ENCODE data around the gene C1orf159. TPM values are rescaled to one million over a fixed set of nuclear protein-coding genes. Genes with fewer than 3 reads are reported as not detected.

Gene C1orf159
- total and polyA plus RNA-seq, 2 donors (not counting 1 experiment from before 2014, with no cell fraction given) = 2.6 to 3.3 TPM

- H3K79me2 ChIP-seq (ENCODE audit: control insufficient read depth, insufficient read depth, low read length) = no peaks in the 10 kb centered on the region
- no peak overlapping the region for H3K4me2 ChIP-seq (ENCODE audit: extremely low read depth, insufficient read depth, low read length)
- H3K9ac ChIP-seq (ENCODE audit: insufficient read depth, low read length) = no peak overlapping the region
- no peaks in the 10 kb centered on the region for H3K9me3 ChIP-seq (ENCODE audit: control insufficient read depth, insufficient read depth, low read depth, low read length)
- DNase-seq (ENCODE audit: low read depth in 2 of 2) = no peak
- no peaks in the 10 kb centered on the region for H3K36me3 ChIP-seq (ENCODE audit: control insufficient read depth, insufficient read depth, low read length)
- H3K27me3 ChIP-seq (ENCODE audit: control insufficient read depth, insufficient read depth, low read length) = peaks cover 3% of the 10 kb centered on the region
- no peaks in the 10 kb centered on the region for H4K20me1 ChIP-seq (ENCODE audit: control insufficient read depth, extremely low read depth, insufficient read depth, low read length)
- no peaks in the 10 kb centered on the region for H3K4me1 ChIP-seq (ENCODE audit: control insufficient read depth, extremely low read depth, insufficient read depth, low read length)
- H3K4me3 ChIP-seq (replicated peaks in 1 of 4; ENCODE audit: control extremely low read depth in 1 of 4, insufficient read depth in 1 of 4, low read depth in 3 of 4, low read length in 4 of 4) = no peak overlapping the region
- H3K27ac ChIP-seq (ENCODE audit: insufficient read depth, low read length) = no peak overlapping the region
- no peak overlapping the region for H2AFZ ChIP-seq (ENCODE audit: low read length)
- TF ChIP-seq EZH2 (IDR thresholded peaks at IDR 0.05; ENCODE audit: low read length, missing control alignments) (no peak), CTCF (conservative IDR thresholded peaks at IDR 0.05 in 1 of 2, IDR thresholded peaks at IDR 0.05 in 1 of 2; ENCODE audit: low read depth in 1 of 2, low read length in 2 of 2) (no peak)
Measured at GRCh38 chr1:1130206-1131120, 14.6 kb upstream of the C1orf159 start.

DNA sequence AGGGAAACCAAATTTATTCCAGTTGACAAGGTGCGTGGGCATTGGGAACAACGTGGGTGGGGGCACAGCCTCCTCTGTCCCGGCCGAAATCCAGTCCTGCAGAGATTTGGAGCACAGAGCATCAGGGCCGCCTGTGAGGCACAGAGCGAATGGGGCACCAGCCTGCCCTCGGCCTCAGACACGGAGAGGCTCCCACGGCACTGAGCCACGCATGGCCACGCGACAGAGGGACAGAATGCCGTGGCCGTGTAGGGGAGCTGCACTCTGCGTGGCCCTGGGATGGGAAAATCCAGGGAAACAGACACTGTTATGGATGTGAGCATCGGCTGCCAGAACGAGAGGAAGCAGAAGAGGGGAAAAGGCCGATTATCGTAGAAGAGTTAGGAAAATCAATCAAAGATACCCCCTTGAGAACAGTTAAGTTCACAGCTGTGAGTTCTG, 13.5 kb upstream of the C1orf159 start:
- no peaks in the 10 kb centered on the region for H3K9me3 ChIP-seq (ENCODE audit: control insufficient read depth, insufficient read depth, low read depth, low read length)
- DNase-seq (ENCODE audit: low read depth in 2 of 2) = no peak
- no peaks in the 10 kb centered on the region for H3K36me3 ChIP-seq (ENCODE audit: control insufficient read depth, insufficient read depth, low read length)
- H3K9ac ChIP-seq (ENCODE audit: insufficient read depth, low read length) = no peak overlapping the region
- no peak for TF ChIP-seq CTCF (conservative IDR thresholded peaks at IDR 0.05 in 1 of 2, IDR thresholded peaks at IDR 0.05 in 1 of 2; ENCODE audit: low read depth in 1 of 2, low read length in 2 of 2)
- no peak for TF ChIP-seq EZH2 (IDR thresholded peaks at IDR 0.05; ENCODE audit: low read length, missing control alignments)
- no peak overlapping the region for H3K27ac ChIP-seq (ENCODE audit: insufficient read depth, low read length)
- H3K4me2 ChIP-seq (ENCODE audit: extremely low read depth, insufficient read depth, low read length) = no peak overlapping the region
- no peak overlapping the region for H2AFZ ChIP-seq (ENCODE audit: low read length)
- peaks cover 3% of the 10 kb centered on the region for H3K27me3 ChIP-seq (ENCODE audit: control insufficient read depth, insufficient read depth, low read length)
- H3K79me2 ChIP-seq (ENCODE audit: control insufficient read depth, insufficient read depth, low read length) = no peaks in the 10 kb centered on the region
- H3K4me3 ChIP-seq (replicated peaks in 1 of 4; ENCODE audit: control extremely low read depth in 1 of 4, insufficient read depth in 1 of 4, low read depth in 3 of 4, low read length in 4 of 4) = no peak overlapping the region
- H3K4me1 ChIP-seq (ENCODE audit: control insufficient read depth, extremely low read depth, insufficient read depth, low read length) = no peaks in the 10 kb centered on the region
- H4K20me1 ChIP-seq (ENCODE audit: control insufficient read depth, extremely low read depth, insufficient read depth, low read length) = no peaks in the 10 kb centered on the region

DNA sequence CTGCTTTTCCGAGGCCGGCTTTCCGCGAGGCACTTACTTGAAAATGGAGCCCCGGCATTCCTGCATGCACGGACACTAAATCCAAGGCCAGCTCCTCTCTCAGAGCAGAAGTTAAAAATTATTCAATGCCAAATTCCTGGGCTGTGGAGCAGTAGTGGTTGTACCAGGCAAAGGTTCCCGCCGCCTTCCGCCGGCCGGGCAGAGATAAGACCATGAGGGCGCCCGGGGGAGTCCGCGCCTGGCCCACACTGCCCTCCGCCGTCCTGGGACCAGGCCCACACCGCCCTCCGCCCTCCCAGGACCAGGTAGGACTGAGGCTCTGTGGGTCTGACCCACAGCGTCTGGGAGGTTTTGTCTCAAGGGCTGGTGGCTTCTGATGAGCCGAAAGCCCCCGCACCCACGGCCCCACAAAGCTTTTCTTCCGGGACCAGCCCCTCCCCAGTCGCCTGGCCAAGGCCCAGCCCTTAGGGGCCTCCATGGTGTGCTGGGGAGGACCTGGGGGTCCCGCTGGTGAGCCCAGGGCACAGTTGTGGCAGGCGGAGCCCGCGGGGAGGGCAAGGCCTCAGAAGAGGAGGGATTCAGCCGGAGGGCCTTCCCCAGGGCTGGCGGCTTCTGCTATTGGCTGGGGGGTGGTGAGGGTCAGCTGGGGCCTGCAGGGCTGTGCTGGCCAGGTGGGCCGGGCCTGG, 12.7 kb upstream of the C1orf159 start:
- no peak for DNase-seq (ENCODE audit: low read depth in 2 of 2)
- no peak overlapping the region for H2AFZ ChIP-seq (ENCODE audit: low read length)
- H3K4me2 ChIP-seq (ENCODE audit: extremely low read depth, insufficient read depth, low read length) = no peak overlapping the region
- TF ChIP-seq EZH2 (IDR thresholded peaks at IDR 0.05; ENCODE audit: low read length, missing control alignments) (no peak), CTCF (conservative IDR thresholded peaks at IDR 0.05 in 1 of 2, IDR thresholded peaks at IDR 0.05 in 1 of 2; ENCODE audit: low read depth in 1 of 2, low read length in 2 of 2) (no peak)
- H4K20me1 ChIP-seq (ENCODE audit: control insufficient read depth, extremely low read depth, insufficient read depth, low read length) = no peaks in the 10 kb centered on the region
- no peaks in the 10 kb centered on the region for H3K36me3 ChIP-seq (ENCODE audit: control insufficient read depth, insufficient read depth, low read length)
- H3K4me3 ChIP-seq (replicated peaks in 1 of 4; ENCODE audit: control extremely low read depth in 1 of 4, insufficient read depth in 1 of 4, low read depth in 3 of 4, low read length in 4 of 4) = no peak overlapping the region
- H3K79me2 ChIP-seq (ENCODE audit: control insufficient read depth, insufficient read depth, low read length) = no peaks in the 10 kb centered on the region
- peaks cover 3% of the 10 kb centered on the region for H3K27me3 ChIP-seq (ENCODE audit: control insufficient read depth, insufficient read depth, low read length)
- no peaks in the 10 kb centered on the region for H3K4me1 ChIP-seq (ENCODE audit: control insufficient read depth, extremely low read depth, insufficient read depth, low read length)
- H3K9me3 ChIP-seq (ENCODE audit: control insufficient read depth, insufficient read depth, low read depth, low read length) = no peaks in the 10 kb centered on the region
- H3K9ac ChIP-seq (ENCODE audit: insufficient read depth, low read length) = no peak overlapping the region
- H3K27ac ChIP-seq (ENCODE audit: insufficient read depth, low read length) = no peak overlapping the region
